Endothelial cell of umbilical vein (primary cell): Measurements from ENCODE around the gene PRXL2A.

Source experiments
- EZH2 ChIP-seq: IDR thresholded peaks from 2 replicates; pipeline ENCODE4 v1.6.1; 2012; ENCODE audit warnings: borderline replicate concordance, low read depth, mild to moderate bottlenecking, moderate library complexity, low read length, inconsistent platforms; ENCODE audit not compliant: severe bottlenecking
- POLR2A ChIP-seq: IDR thresholded peaks from 2 replicates; pipeline ENCODE4 v1.6.1; 2012; ENCODE audit warnings: low read depth, mild to moderate bottlenecking, control low read depth, low read length
- POLR2AphosphoS5 ChIP-seq: IDR thresholded peaks from 2 replicates; pipeline ENCODE4 v1.6.1; 2012; ENCODE audit warnings: low read depth, mild to moderate bottlenecking, control low read depth, low read length, moderate library complexity; ENCODE audit not compliant: insufficient read depth
- TF ChIP-seq, protein P1 (sequence below), 2 donors: IDR thresholded peaks; 1 replicate in 1 of 2; 2 replicates in 1 of 2; pipeline ENCODE4 v1.5.1; 2011; ENCODE audit warnings: low read length in 2 of 2, mild to moderate bottlenecking in 2 of 2, moderate library complexity in 2 of 2, control low read depth in 1 of 2, inconsistent platforms in 1 of 2, low read depth in 1 of 2; ENCODE audit not compliant: insufficient read depth in 1 of 2; ENCODE audit errors: extremely low read depth in 1 of 2
- TF ChIP-seq, protein P2 (sequence below): IDR thresholded peaks from 2 replicates; pipeline ENCODE4 v1.6.1; 2011; ENCODE audit not compliant: insufficient read depth, insufficient read length

DNA sequence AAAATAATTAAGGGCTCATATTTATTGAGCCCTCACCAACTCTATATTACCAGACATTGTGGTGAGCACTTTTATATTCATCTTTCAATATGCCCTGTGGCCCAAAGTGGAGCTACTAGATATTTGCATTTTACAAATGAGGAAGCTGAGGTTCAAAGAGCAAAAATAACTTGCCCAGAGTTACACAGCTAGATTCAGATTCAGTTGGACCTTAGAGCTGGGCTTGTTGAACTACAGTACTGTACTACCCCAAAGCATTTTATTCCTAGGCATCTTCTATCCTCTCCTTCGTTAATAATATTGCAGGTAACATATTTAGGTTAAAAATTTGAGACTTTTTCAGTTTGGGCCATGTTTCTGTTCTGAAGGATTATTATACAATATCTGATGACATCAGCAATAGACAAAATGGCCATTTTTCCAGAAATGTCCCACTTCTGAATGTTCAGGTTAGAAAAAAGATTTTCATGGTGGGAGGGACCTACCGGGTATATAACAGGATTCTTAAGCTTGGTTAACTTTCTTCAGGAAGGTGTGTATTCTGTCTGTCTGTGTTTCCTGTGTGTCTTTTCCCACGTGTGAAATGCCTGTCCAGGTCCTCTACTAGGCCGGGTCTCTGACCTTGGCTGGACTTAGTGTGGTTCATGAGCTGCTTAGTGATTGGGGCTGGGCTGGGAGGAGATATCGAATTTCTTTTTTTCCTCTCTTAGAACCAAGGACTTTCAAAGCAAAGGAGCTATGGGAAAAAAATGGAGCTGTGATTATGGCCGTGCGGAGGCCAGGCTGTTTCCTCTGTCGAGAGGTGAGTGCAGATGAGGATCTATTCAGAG is 13.6 kb downstream of the PRXL2A start:
- TF ChIP-seq, protein P1, sequence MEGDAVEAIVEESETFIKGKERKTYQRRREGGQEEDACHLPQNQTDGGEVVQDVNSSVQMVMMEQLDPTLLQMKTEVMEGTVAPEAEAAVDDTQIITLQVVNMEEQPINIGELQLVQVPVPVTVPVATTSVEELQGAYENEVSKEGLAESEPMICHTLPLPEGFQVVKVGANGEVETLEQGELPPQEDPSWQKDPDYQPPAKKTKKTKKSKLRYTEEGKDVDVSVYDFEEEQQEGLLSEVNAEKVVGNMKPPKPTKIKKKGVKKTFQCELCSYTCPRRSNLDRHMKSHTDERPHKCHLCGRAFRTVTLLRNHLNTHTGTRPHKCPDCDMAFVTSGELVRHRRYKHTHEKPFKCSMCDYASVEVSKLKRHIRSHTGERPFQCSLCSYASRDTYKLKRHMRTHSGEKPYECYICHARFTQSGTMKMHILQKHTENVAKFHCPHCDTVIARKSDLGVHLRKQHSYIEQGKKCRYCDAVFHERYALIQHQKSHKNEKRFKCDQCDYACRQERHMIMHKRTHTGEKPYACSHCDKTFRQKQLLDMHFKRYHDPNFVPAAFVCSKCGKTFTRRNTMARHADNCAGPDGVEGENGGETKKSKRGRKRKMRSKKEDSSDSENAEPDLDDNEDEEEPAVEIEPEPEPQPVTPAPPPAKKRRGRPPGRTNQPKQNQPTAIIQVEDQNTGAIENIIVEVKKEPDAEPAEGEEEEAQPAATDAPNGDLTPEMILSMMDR (IDR thresholded peaks at IDR 0.05; ENCODE audit: extremely low read depth in 1 of 2, insufficient read depth in 1 of 2, low read depth in 1 of 2, low read length in 2 of 2), result no peak
- TF ChIP-seq POLR2AphosphoS5 (no peak), EZH2 (no peak), POLR2A (no peak)
- TF ChIP-seq, protein P2, sequence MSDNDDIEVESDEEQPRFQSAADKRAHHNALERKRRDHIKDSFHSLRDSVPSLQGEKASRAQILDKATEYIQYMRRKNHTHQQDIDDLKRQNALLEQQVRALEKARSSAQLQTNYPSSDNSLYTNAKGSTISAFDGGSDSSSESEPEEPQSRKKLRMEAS, result no peak
